Measurements from ENCODE around the gene PSMB8.
"Not testable (repeated sequence)": the region's sequence is repeated elsewhere in the genome, so short reads cannot be mapped to it uniquely, and the experiment has no call there.

DNA sequence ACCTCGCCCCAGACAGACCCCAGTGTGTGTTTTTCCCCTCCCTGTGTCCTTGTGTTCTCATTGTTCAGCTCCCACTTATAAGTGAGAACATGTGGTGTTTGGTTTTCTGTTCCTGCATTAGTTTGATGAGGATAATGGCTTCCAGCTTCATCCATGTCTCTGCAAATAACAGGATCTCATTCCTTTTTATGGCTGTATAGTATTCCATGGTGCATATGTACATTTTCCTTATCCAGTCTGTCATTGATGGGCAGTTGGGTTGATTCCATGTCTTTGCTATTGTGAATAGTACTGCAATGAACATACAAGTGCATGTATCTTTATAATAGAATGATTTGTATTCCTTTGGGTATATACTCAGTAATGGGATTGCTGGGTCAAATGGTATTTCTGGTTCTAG lies 30.1 kb upstream of the PSMB8 start:
- TF ChIP-seq, protein P1, sequence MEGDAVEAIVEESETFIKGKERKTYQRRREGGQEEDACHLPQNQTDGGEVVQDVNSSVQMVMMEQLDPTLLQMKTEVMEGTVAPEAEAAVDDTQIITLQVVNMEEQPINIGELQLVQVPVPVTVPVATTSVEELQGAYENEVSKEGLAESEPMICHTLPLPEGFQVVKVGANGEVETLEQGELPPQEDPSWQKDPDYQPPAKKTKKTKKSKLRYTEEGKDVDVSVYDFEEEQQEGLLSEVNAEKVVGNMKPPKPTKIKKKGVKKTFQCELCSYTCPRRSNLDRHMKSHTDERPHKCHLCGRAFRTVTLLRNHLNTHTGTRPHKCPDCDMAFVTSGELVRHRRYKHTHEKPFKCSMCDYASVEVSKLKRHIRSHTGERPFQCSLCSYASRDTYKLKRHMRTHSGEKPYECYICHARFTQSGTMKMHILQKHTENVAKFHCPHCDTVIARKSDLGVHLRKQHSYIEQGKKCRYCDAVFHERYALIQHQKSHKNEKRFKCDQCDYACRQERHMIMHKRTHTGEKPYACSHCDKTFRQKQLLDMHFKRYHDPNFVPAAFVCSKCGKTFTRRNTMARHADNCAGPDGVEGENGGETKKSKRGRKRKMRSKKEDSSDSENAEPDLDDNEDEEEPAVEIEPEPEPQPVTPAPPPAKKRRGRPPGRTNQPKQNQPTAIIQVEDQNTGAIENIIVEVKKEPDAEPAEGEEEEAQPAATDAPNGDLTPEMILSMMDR (IDR thresholded peaks at IDR 0.05; ENCODE audit: low read depth, low read length, poor library complexity, severe bottlenecking): not testable (repeated sequence)
- TF ChIP-seq EZH2phosphoT487 (IDR thresholded peaks at IDR 0.05; ENCODE audit: borderline replicate concordance, low read length): not testable (repeated sequence)

Data from DOHH2 (cell line).